ENCODE measurements around the gene PTPRR. TPM values are rescaled to one million over a fixed set of nuclear protein-coding genes. Genes with fewer than 3 reads are reported as not detected.

The PTPRR gene
- total RNA-seq, 2 donors from 2014 or later: 0.33 to 0.78 TPM

- ATAC-seq: no peak
- intact Hi-C loops (cut with DNase I): no loop called here
- no peak for DNase-seq
- no peak for TF ChIP-seq POLR2A (IDR thresholded peaks at IDR 0.05)
- TF ChIP-seq CTCF (IDR thresholded peaks at IDR 0.05): no peak
- no peak overlapping the region for H3K4me3 ChIP-seq
- no peaks in the 10 kb centered on the region for H3K36me3 ChIP-seq (replicated peaks in 1 of 2; ENCODE audit: insufficient read depth in 1 of 2, low read depth in 2 of 2)
- no peak overlapping the region for H3K27ac ChIP-seq
- no peaks in the 10 kb centered on the region for H3K27me3 ChIP-seq
- H3K9me3 ChIP-seq: no peaks in the 10 kb centered on the region
- 62 to 65% methylated on average over 4 of the region's 4 CpGs for WGBS, 2 donors
- H3K4me1 ChIP-seq: no peaks in the 10 kb centered on the region
These were observed 90.1 kb downstream of the PTPRR start for GRCh38 chr12:70830221-70831061.

- ATAC-seq (no peak), DNase-seq (no peak)
- WGBS, 2 donors: 82 to 83% methylated on average over 1 of the region's 1 CpG
- no peaks in the 10 kb centered on the region for H3K4me1 ChIP-seq
- no peak overlapping the region for H3K27ac ChIP-seq
- intact Hi-C loops (cut with DNase I): no loop called here
- H3K27me3 ChIP-seq: no peaks in the 10 kb centered on the region
- no peak for TF ChIP-seq POLR2A (IDR thresholded peaks at IDR 0.05)
- no peak for TF ChIP-seq CTCF (IDR thresholded peaks at IDR 0.05)
- no peaks in the 10 kb centered on the region for H3K9me3 ChIP-seq
- H3K36me3 ChIP-seq (replicated peaks in 1 of 2; ENCODE audit: insufficient read depth in 1 of 2, low read depth in 2 of 2): no peaks in the 10 kb centered on the region
- no peak overlapping the region for H3K4me3 ChIP-seq
These were observed 91.5 kb downstream of the PTPRR start for GRCh38 chr12:70829070-70829469.

GRCh38 chr12:70828351-70828750, 92.2 kb downstream of the PTPRR start:
- Histone ChIP-seq H3K9me3 (no peaks in the 10 kb centered on the region), H3K27ac (no peak overlapping the region), H3K4me3 (no peak overlapping the region), H3K27me3 (no peaks in the 10 kb centered on the region), H3K36me3 (replicated peaks in 1 of 2; ENCODE audit: insufficient read depth in 1 of 2, low read depth in 2 of 2) (no peaks in the 10 kb centered on the region), H3K4me1 (no peaks in the 10 kb centered on the region)
- TF ChIP-seq POLR2A (IDR thresholded peaks at IDR 0.05) (no peak), CTCF (IDR thresholded peaks at IDR 0.05) (no peak)
- 63 to 70% methylated on average over 2 of the region's 2 CpGs for WGBS, 2 donors
- intact Hi-C loops (cut with DNase I): no loop called here
- ATAC-seq (no peak), DNase-seq (no peak)

- WGBS, 2 donors: 55 to 74% methylated on average over 3 of the region's 3 CpGs
- no peak overlapping the region for H3K4me3 ChIP-seq
- TF ChIP-seq CTCF (IDR thresholded peaks at IDR 0.05) (no peak), POLR2A (IDR thresholded peaks at IDR 0.05) (no peak)
- DNase-seq (no peak), ATAC-seq (no peak)
- no peaks in the 10 kb centered on the region for H3K27me3 ChIP-seq
- H3K9me3 ChIP-seq: no peaks in the 10 kb centered on the region
- intact Hi-C loops (cut with DNase I): no loop called here
- no peak overlapping the region for H3K27ac ChIP-seq
- no peaks in the 10 kb centered on the region for H3K4me1 ChIP-seq
- no peaks in the 10 kb centered on the region for H3K36me3 ChIP-seq (replicated peaks in 1 of 2; ENCODE audit: insufficient read depth in 1 of 2, low read depth in 2 of 2)
These were observed 94.4 kb downstream of the PTPRR start for GRCh38 chr12:70826156-70826555.

- H3K4me1 ChIP-seq: no peaks in the 10 kb centered on the region
- no peak overlapping the region for H3K4me3 ChIP-seq
- TF ChIP-seq CTCF (IDR thresholded peaks at IDR 0.05) (no peak), POLR2A (IDR thresholded peaks at IDR 0.05) (no peak)
- ATAC-seq: no peak
- 29 to 32% methylated on average over 4 of the region's 4 CpGs for WGBS, 2 donors
- H3K36me3 ChIP-seq (replicated peaks in 1 of 2; ENCODE audit: insufficient read depth in 1 of 2, low read depth in 2 of 2): no peaks in the 10 kb centered on the region
- DNase-seq: no peak
- intact Hi-C loops (cut with DNase I): no loop called here
- no peaks in the 10 kb centered on the region for H3K9me3 ChIP-seq
- no peaks in the 10 kb centered on the region for H3K27me3 ChIP-seq
- H3K27ac ChIP-seq: no peak overlapping the region
These were observed 96.0 kb downstream of the PTPRR start for GRCh38 chr12:70824511-70824910.

All from body of pancreas (tissue), 4 donors.